Measurements from ENCODE around the gene RAB3D.
A peak's percentile ranks its signal among the peaks of the same experiment; 100 is the strongest.
"Not testable (repeated sequence)": the region's sequence is repeated elsewhere in the genome, so short reads cannot be mapped to it uniquely, and the experiment has no call there.

RAB3D gene

GRCh38 chr19:11379857-11380350 is 40.4 kb upstream of the RAB3D start:
- FAIRE-seq, result no peak
- TF ChIP-seq CTCF (IDR thresholded peaks at IDR 0.05; ENCODE audit: insufficient read depth, missing control alignments), result no peak
- no peak for DNase-seq (ENCODE audit: insufficient read length, low spot score)

GRCh38 chr19:11379269-11379845 is 39.9 kb upstream of the RAB3D start:
- not testable (repeated sequence) for FAIRE-seq; DNase-seq (ENCODE audit: insufficient read length, low spot score)

GRCh38 chr19:11378319-11379189 is 39.1 kb upstream of the RAB3D start:
- FAIRE-seq (no peak), DNase-seq (ENCODE audit: insufficient read length, low spot score) (peak; percentile 74)
- peak; percentile 63 for TF ChIP-seq CTCF (IDR thresholded peaks at IDR 0.05; ENCODE audit: insufficient read depth, missing control alignments)

GRCh38 chr19:11377756-11378155 is 38.3 kb upstream of the RAB3D start:
- no peak for TF ChIP-seq CTCF (IDR thresholded peaks at IDR 0.05; ENCODE audit: insufficient read depth, missing control alignments)
- DNase-seq (ENCODE audit: insufficient read length, low spot score), result no peak
- FAIRE-seq, result no peak

- TF ChIP-seq CTCF (IDR thresholded peaks at IDR 0.05; ENCODE audit: insufficient read depth, missing control alignments), result no peak
- no peak for DNase-seq (ENCODE audit: insufficient read length, low spot score)
- FAIRE-seq, result no peak
These were observed 37.8 kb upstream of the RAB3D start for GRCh38 chr19:11377237-11377636.

- FAIRE-seq (no peak), DNase-seq (ENCODE audit: insufficient read length, low spot score) (no peak)
- no peak for TF ChIP-seq CTCF (IDR thresholded peaks at IDR 0.05; ENCODE audit: insufficient read depth, missing control alignments)
These were observed 35.9 kb upstream of the RAB3D start for GRCh38 chr19:11375143-11375948.

- DNase-seq (ENCODE audit: insufficient read length, low spot score) (peak; percentile 98), FAIRE-seq (no peak)
- TF ChIP-seq CTCF (IDR thresholded peaks at IDR 0.05; ENCODE audit: insufficient read depth, missing control alignments), result no peak
These were observed 35.1 kb upstream of the RAB3D start, which contains the start of gene SWSAP1 for GRCh38 chr19:11374433-11375142. TSS of gene SWSAP1 (plus strand) at chr19:11374666. CDS start at chr19:11374681, 15 bp downstream.
